Measurements from ENCODE around the gene HOXB9.

The HOXB9 gene

DNA sequence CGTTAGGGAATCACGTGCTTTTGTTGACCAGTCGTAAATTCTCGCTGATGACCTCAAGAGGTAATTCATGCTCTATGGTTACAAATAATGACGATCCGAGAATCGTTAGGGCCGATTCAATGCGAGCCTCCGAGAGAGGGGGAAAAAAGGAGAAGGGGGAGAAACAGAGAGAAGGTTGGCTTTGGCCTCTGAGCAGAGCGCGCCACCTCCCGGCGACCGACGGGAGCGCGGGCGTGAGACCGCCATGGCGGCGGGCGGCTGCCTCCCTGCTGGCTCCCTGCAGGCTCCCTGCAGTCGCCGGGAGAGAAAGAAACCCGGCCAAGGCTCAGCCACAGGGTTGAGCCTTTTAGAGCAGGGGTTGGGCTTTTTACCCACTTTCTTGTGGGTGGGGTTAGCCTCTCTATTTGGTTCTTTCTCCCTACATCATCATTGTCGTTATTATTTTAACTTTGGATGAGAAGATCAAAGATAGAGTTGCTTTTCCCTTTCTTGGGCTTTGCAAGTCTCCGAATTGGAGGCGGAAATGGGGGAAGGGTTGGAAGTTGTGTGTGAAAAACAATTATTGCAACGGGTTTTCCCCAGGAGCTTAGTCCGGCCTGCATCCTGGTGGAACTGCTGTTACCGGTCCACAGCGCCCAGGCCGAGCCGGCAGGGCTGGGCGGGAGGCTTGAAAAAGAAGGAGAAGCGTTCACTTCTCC lies 32.2 kb downstream of the HOXB9 start:
- no peak overlapping the region for H3K4me3 ChIP-seq (replicated peaks; ENCODE audit: insufficient read depth, low read length)

DNA sequence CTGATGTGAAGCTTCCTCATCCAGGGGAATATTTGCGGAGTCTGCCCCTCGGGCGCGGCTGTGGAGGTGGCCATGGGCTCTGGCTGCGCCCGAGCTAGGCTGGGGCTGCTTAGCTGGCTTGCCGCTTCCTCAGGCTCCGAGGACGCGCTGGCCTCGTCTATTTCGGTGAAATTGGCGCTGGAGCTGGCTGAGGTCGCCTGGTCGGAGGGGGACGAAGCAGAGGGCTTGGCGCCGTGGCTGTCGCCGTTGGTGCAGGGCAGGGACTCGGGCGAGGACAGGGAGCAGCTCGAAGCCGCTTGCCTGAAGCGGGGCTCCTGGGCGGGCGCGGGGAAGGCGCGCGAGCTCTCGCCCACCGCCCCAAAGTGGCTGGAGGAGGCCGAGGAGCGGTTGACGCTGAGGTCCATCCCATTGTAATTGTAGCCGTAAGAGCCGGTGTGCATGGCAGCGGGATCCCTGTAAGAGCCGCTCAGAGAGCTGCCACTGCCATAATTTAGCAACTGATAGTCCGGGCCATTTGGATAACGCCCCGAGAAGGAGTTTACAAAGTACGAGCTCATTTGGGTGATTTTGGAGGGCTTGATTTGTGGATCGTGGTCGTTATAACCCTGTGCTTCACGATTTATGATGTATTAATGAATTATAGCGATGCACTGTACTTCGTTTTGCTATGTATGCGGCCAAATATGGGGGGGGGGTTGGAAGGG lies 32.9 kb downstream of the HOXB9 start, which contains the start of gene HOXB5:
TSS of gene HOXB5 (minus strand) at position 654 of the 704 bp plus-strand sequence. CDS start at position 557, 97 bp downstream.
- H3K27me3 ChIP-seq (ENCODE audit: insufficient read depth, poor library complexity, severe bottlenecking), result peaks cover 75% of the 10 kb centered on the region
- DNase-seq (ENCODE audit: low read depth in 1 of 2, low spot score in 1 of 2), result no peak
- H3K27ac ChIP-seq (replicated peaks), result no peak within 1 kb of the TSS
- TF ChIP-seq REST (IDR thresholded peaks at IDR 0.05; ENCODE audit: insufficient replicate concordance, low read depth), result no peak
- no peak within 1 kb of the TSS for H3K4me3 ChIP-seq (replicated peaks; ENCODE audit: insufficient read depth, low read length)

More for the DNA sequence above, 32.2 kb downstream of the HOXB9 start:
- Histone ChIP-seq H3K27me3 (ENCODE audit: insufficient read depth, poor library complexity, severe bottlenecking) (peaks cover 77% of the 10 kb centered on the region), H3K27ac (replicated peaks) (no peak overlapping the region)
- TF ChIP-seq, protein P1, sequence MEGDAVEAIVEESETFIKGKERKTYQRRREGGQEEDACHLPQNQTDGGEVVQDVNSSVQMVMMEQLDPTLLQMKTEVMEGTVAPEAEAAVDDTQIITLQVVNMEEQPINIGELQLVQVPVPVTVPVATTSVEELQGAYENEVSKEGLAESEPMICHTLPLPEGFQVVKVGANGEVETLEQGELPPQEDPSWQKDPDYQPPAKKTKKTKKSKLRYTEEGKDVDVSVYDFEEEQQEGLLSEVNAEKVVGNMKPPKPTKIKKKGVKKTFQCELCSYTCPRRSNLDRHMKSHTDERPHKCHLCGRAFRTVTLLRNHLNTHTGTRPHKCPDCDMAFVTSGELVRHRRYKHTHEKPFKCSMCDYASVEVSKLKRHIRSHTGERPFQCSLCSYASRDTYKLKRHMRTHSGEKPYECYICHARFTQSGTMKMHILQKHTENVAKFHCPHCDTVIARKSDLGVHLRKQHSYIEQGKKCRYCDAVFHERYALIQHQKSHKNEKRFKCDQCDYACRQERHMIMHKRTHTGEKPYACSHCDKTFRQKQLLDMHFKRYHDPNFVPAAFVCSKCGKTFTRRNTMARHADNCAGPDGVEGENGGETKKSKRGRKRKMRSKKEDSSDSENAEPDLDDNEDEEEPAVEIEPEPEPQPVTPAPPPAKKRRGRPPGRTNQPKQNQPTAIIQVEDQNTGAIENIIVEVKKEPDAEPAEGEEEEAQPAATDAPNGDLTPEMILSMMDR (IDR thresholded peaks at IDR 0.05; ENCODE audit: insufficient read depth, low read length), result peak; percentile 63
- peak; percentile 40; the same call in 1 of the 2 replicates for TF ChIP-seq SPI1 (IDR thresholded peaks at IDR 0.05; ENCODE audit: borderline replicate concordance, low read depth)
- no peak for TF ChIP-seq REST (IDR thresholded peaks at IDR 0.05; ENCODE audit: insufficient replicate concordance, low read depth)
- DNase-seq (ENCODE audit: low read depth in 1 of 2, low spot score in 1 of 2), result peak; percentile 28 to 58

GRCh38 chr17:48592577-48592976 lies 33.6 kb downstream of the HOXB9 start:
- Histone ChIP-seq H3K27me3 (ENCODE audit: insufficient read depth, poor library complexity, severe bottlenecking) (peaks cover 75% of the 10 kb centered on the region), H3K4me3 (replicated peaks; ENCODE audit: insufficient read depth, low read length) (no peak overlapping the region), H3K27ac (replicated peaks) (no peak overlapping the region)
- TF ChIP-seq POLR2AphosphoS5 (IDR thresholded peaks at IDR 0.05; ENCODE audit: low read depth) (no peak), REST (IDR thresholded peaks at IDR 0.05; ENCODE audit: insufficient replicate concordance, low read depth) (no peak), SPI1 (IDR thresholded peaks at IDR 0.05; ENCODE audit: borderline replicate concordance, low read depth) (no peak), GABPA (IDR thresholded peaks at IDR 0.05; ENCODE audit: low read depth) (no peak)
- TF ChIP-seq, protein P1 (IDR thresholded peaks at IDR 0.05; ENCODE audit: insufficient read depth, low read length), result no peak
- DNase-seq (ENCODE audit: low read depth in 1 of 2, low spot score in 1 of 2), result no peak
